ENCODE results near the gene NSD1.

DNA sequence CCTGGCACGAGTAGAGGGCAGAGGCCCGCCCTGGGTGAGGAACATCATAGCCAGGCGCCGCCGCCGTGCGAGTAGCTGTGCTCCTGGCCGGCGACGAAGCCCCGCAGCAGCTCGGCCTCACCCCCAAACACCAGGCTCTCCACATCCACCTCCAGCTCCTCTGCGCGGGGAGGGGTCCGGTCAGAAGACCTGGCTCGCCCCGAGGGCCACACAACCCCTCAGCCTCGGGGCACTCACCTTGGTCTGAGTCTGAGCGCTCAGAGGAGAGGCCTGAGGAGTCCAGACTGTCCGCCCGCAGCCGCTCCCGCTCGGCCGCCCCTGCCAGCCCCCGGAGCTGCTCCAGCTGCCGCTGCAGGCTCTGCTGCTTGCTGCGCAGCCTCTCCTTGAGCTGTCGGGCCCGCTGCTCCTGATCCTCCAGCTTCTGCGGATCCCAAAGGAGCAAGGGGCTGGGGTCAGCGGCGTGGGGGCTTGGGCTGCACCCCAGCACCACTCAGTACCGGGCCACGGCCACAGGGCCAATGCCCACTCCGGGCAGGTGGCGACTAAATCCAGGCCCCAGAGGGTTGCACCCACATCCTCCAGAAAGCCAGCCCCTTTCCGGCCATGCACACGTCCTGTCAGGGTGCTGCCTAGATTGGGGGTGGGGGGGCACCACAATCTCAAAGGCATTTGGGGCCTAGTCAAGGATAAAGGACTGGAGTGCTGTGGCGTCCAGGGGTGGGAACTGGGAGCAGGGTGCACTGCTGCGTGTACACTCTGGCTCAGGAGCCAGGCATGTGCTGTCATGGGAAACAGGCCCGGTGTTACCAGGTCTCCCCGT lies 174.2 kb downstream of the NSD1 start:
- TF ChIP-seq CTCF (IDR thresholded peaks at IDR 0.05 in 2 of 3, conservative IDR thresholded peaks at IDR 0.05 in 1 of 3; ENCODE audit: borderline replicate concordance in 1 of 3, insufficient read depth in 1 of 3, low read depth in 2 of 3, low read length in 2 of 3) (no peak), POLR2A (IDR thresholded peaks at IDR 0.05; ENCODE audit: borderline replicate concordance, extremely low read depth, insufficient read depth, insufficient read length) (no peak), POLR2AphosphoS5 (IDR thresholded peaks at IDR 0.05; ENCODE audit: low read depth, low read length) (no peak), ATF3 (IDR thresholded peaks at IDR 0.05) (no peak), FOSL1 (IDR thresholded peaks at IDR 0.05; ENCODE audit: low read depth) (no peak), TCF7L2 (IDR thresholded peaks at IDR 0.05; ENCODE audit: borderline replicate concordance, extremely low read depth, insufficient read depth, insufficient read length) (no peak)
- TF ChIP-seq, protein P1, sequence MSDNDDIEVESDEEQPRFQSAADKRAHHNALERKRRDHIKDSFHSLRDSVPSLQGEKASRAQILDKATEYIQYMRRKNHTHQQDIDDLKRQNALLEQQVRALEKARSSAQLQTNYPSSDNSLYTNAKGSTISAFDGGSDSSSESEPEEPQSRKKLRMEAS (IDR thresholded peaks at IDR 0.05): no peak

All from HCT116 (cell line).